HT-29 (cell line): Measurements from ENCODE around the gene FAM3A. TPM values are rescaled to one million over a fixed set of nuclear protein-coding genes. Genes with fewer than 3 reads are reported as not detected.
A peak's percentile ranks its signal among the peaks of the same experiment; 100 is the strongest.

Experiments used
- DNase-seq: peaks from one replicate; pipeline ENCODE4 v3.0.0-alpha.2; 2015; ENCODE audit warnings: low spot score
- small RNA-seq: library from RNA; depleted of rRNA; stranded (forward); fragments of <200 nt; gene quantifications from one replicate; pipeline ENCODE3, GENCODE V24; 2014
- total RNA-seq: library from RNA; depleted of rRNA; stranded (reverse); fragments of >200 nt; shearing (Covaris generic); gene quantifications from 2 replicates; pipeline ENCODE4 v1.2.3, GENCODE V29; 2014; rRNA removed

Gene FAM3A
- total RNA-seq, 1 experiment from 2014 or later: 89.0 TPM

GRCh38 chrX:154462396-154462795, 53.6 kb downstream of the FAM3A start:
- DNase-seq: no peak

GRCh38 chrX:154460326-154460725, 55.7 kb downstream of the FAM3A start:
- DNase-seq: no peak

GRCh38 chrX:154459832-154460231, 56.2 kb downstream of the FAM3A start:
- DNase-seq: no peak

- DNase-seq: peak; percentile 45
Observed at GRCh38 chrX:154458954-154459778, 56.9 kb downstream of the FAM3A start.

- peak; percentile 36 for DNase-seq
Observed at GRCh38 chrX:154458116-154458953, 57.7 kb downstream of the FAM3A start, which contains the start of gene PLXNA3. TSS of gene PLXNA3 (plus strand) at chrX:154458281. CDS start at chrX:154460184, 1,903 bp downstream.

- DNase-seq: peak; percentile 67
Observed at GRCh38 chrX:154457491-154458115, 58.4 kb downstream of the FAM3A start.

Small RNA genes within 50 kb of the gene (small RNA-seq; reads per million reads assigned to genes)
- gene RN7SL697P: not detected

Other genes with a start within 250 kb of the FAM3A start
- not detected in 2 replicates for gene TEX28, start 221.1 kb downstream of the FAM3A start, total RNA-seq
- gene TKTL1, start 220.4 kb downstream of the FAM3A start, total RNA-seq: not detected in 2 replicates
- 482 and 516 TPM in 2 replicates for gene FLNA, start 141.6 kb downstream of the FAM3A start, total RNA-seq
- gene EMD, start 136.9 kb downstream of the FAM3A start, total RNA-seq: 70.5 and 87.0 TPM in 2 replicates
- 4,676 and 4,679 TPM in 2 replicates for gene RPL10, start 117.9 kb downstream of the FAM3A start, total RNA-seq
- 114 and 118 TPM in 2 replicates for gene DNASE1L1, start 107.0 kb downstream of the FAM3A start, total RNA-seq
- 60.3 and 80.6 TPM in 2 replicates for gene TAFAZZIN, start 104.7 kb downstream of the FAM3A start, total RNA-seq
- gene ATP6AP1, start 87.6 kb downstream of the FAM3A start, total RNA-seq: 162 and 181 TPM in 2 replicates
- gene GDI1, start 79.1 kb downstream of the FAM3A start, total RNA-seq: 124 and 128 TPM in 2 replicates
- 103 and 107 TPM in 2 replicates for gene FAM50A, start 72.1 kb downstream of the FAM3A start, total RNA-seq
- 33.6 and 40.8 TPM in 2 replicates for gene PLXNA3, start 58.0 kb downstream of the FAM3A start, total RNA-seq
- 122 and 129 TPM in 2 replicates for gene LAGE3, start 37.0 kb downstream of the FAM3A start, total RNA-seq
- 195 and 203 TPM in 2 replicates for gene UBL4A, start 29.6 kb downstream of the FAM3A start, total RNA-seq
- 67.2 TPM in 2 replicates for gene SLC10A3, start 25.6 kb downstream of the FAM3A start, total RNA-seq
- 269 and 280 TPM in 2 replicates for gene G6PD, start 30.6 kb upstream of the FAM3A start, total RNA-seq
- 43.4 and 51.1 TPM in 2 replicates for gene IKBKG, start 31.4 kb upstream of the FAM3A start, total RNA-seq
- gene CTAG1A, start 68.9 kb upstream of the FAM3A start, total RNA-seq: not detected in 2 replicates
- not detected in 2 replicates for gene CTAG1B, start 103.0 kb upstream of the FAM3A start, total RNA-seq
- not detected in 2 replicates for gene CTAG2, start 137.3 kb upstream of the FAM3A start, total RNA-seq
- 0.08 TPM in 1 of 2 replicates, not detected in the other for gene GAB3, start 234.8 kb upstream of the FAM3A start, total RNA-seq
- gene DKC1, start 246.6 kb upstream of the FAM3A start, total RNA-seq: 101 and 103 TPM in 2 replicates